HG03045 (cell line): ENCODE data around the gene ATP10B.
"Not testable (repeated sequence)": the region's sequence is repeated elsewhere in the genome, so short reads cannot be mapped to it uniquely, and the experiment has no call there.

Experiments used
- ATAC-seq: cut with Tn5 transposase; IDR thresholded peaks from one replicate; pipeline ENCODE4 v1.9.1; 2021; ENCODE audit warnings: mild to moderate bottlenecking, moderate library complexity; ENCODE audit not compliant: unreplicated experiment

Gene ATP10B

DNA sequence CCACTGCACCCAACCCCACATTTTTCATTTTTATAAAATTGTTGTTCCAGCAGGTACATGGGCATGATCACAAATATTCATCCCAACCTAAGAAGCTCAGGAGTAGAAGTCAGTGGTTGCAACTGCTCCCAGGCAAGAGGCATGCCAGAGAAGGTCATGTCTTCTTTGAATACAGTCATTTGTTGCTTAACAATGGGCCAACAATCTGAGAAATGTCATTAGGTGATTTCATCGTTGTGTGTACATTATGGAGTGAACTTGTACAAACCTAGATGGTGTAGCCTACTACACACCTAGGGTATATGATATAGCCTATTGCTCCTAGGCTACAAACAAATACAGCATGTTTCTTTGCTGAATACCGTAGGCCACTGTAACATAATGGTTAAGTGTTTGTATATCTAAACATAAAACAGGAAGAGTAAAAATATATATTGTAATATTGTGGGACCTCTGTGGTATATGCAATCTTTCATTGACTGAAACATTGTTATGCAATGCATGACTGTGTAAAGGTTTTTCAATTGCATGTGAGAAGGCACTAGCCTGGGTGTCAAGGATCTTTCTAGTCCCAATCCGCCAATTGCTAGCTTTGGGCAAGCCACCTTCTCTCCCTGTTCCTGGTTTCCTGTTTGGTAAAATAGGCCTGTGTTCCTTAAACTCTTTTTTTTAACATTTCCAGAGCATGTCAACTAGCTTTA is 27.6 kb downstream of the ATP10B start:
- no peak for ATAC-seq

DNA sequence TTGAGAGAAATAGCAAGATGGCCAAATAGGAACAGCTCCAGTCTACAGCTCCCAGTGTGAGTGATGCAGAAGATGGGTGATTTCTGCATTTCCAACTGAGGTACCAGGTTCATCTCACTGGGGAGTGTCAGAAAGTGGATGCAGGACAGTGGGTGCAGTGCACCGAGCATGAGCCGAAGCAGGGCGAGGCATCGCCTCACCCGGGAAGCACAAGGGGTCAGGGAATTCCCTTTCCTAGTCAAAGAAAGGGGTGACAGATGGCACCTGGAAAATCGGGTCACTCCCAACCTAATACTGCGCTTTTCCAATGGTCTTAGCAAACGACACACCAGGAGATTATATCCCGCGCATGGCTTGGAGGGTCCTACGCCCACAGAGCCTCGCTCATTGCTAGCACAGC is 39.0 kb downstream of the ATP10B start:
- not testable (repeated sequence) for ATAC-seq

DNA sequence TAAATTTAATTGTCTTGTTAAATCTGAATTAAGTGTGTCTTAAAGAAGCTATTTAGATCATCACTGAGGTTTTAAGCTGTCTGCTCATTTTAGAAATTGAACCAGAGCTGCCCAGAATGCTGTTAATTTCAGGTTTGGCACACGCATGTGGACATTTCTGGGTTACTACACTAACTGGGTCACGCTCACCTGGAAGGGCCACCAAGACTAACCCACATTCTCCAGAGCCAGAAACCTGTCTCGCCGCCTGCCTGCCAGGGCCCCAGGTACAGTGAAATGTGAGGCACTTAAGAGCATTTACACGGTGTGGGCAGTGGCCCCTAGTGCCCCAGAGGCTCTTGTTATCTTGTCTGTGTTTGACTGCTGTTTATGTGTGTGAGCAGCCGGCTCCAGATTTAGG is 46.6 kb downstream of the ATP10B start:
- no peak for ATAC-seq

DNA sequence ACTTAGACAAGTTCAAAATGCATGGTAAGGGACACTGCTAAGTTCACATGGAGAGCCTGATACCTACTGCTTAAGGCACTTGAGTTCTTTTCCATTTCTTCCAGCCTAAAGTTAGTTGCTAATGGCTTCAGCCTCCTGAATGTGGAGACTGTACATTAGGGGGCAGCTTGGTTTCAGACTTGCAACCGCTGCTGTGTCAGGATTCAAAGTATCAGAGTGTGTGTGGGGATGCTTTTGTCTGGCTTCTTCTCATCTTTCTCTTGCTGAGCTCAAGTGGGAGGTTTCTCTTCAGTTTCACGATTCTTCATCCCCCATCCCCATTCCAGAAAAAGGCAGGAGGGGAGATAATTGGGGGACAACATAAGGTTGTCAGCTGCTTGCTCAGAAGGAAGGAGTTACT is 49.4 kb downstream of the ATP10B start:
- ATAC-seq: no peak

DNA sequence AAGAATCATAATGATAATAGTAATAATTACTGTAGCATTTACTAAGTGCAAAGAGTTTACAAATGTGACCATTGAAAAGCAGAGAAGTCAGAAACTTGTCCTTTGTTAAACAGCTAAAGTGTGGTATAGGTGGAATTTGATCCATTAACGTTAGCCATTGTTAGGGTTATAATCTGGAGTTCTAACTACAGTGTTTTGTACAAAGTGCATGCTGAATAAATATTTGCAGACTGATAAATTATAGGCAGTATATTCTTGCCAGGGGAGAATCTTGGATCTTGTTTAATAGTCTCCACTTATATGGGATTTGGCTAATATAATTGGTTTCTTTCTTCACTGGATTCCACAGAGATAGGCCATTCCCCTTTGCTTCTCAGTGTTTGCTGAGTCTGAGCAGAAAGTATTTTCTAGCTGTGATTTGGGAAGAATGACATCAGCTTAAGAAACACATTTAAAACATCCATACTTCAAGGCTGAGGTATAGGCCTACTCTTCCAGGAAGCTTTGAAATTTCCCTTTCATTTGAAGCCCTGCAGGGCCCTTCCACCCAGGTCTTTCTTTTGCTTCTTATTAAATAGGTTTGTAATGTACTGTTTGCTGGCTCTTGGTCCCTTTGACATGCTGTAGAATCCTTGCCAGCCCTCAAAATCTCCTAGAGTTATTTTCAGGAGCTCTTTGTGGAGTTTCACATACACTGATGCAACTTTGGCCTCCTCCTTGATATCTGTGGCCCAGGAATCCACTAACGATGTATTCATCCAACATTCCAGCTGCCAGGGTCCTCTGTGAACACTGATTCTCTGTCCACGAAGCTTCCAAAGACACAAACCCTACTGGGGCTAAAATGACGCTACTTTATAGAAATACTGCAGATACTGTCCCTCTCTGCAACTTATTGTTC is 51.4 kb downstream of the ATP10B start:
- no peak for ATAC-seq

DNA sequence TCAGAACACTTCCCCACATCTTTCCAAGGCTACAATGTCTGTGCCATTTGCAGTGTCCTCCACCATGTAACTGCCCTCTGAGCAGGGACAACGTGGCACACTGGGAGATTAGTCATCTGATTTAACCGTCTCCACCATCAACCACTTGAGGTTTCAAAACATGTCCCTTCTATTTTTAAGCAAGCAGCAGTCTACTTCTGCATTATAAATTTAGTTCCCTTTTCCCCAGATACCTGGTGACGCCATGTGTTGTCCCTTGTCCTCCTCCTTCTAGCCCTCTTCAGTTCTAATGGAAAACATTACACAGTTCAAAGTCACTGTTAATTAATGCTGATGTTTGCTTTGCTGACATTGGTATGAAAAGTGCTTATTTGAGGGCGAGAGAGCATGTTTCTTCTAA is 52.8 kb downstream of the ATP10B start:
- no peak for ATAC-seq

DNA sequence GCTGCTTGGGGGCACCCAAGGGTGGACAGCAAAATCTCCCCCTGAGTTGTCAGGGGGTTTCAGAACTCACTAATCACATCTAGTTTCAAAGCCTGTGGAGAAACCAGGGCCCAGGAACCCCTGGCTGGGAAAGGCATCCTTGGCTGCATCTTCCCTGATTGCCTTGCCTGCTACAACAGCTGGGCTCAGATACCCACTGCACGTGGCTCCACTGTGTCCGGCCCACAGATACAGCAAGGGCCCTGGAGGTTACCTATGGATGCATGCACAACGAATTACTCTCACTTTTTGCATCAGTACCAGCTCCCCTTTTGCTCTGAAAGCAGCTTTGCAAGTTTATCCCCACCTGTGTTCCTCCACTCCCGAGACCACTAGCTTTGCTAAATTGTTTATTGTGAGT is 55.0 kb downstream of the ATP10B start:
- no peak for ATAC-seq

DNA sequence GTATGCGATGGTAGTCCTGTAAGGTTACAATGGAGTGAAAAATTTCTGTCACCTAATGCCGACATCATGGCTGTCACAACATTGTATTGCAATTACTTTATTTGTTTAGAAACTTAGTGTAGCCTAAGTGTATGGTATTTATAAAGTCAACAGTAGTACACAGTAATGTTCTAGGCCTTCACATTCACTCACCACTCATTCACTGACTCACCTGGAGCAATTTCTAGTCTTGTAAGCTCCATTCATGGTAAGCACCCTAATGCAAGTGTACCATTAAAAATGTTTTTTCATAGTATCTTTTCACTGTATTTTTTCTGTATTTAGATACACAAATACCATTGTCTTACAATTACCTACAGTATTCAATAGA is 58.5 kb downstream of the ATP10B start:
- ATAC-seq: no peak

DNA sequence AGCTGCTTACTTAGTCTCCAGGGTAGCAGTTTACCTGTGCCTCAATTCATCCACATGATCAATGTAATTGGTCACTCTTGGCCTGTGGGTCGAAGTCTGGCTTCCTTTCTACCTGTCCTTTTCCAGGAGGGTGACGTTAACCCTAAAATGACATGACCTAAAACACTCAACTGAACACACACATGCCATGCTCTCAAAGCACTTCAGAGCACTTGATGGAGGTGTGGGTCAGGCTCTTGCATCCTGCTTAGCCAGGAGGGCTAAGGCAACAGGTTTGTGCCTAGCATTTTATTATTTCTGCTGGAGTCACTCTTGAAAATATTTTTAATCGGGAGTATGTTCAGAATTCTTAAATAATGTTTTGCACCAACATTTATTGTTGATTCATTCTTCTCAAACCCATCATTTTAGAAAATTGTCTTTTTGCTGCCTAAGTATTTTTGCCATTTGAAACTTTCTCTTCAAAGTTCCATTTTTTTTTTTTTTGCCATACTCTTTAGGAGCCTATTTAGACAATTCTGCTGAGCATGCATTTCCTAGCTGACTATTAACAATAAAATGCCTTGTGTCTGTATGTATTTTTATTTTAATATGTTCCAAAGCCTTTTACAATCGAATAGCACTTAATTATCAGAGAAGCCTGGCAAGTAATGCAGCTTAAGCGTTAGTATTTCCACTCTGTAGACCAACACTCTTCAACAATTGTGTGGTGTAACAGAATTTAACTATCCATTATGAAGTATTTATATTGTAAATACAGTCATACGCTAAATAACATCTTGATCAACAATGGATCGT is 59.1 kb downstream of the ATP10B start:
- ATAC-seq: no peak

DNA sequence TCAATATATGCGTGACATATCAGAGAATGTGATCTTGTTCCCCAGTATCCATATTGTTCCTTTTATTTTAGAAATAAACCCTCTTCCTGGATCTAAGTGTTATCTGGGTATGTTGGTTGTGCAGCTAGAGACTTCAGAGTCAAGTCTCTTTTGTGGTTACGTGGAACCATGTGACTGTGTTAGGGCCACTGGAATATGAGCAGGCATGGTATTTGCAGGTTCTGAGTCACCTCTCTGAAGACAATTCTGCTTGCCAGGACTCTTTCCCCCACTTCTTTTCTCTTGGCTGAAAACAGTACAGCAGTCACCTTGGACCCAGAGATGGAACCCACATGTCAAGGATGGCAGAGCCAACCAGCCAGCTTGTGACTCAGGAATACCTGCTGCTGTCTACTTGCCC is 59.7 kb downstream of the ATP10B start:
- ATAC-seq: no peak

DNA sequence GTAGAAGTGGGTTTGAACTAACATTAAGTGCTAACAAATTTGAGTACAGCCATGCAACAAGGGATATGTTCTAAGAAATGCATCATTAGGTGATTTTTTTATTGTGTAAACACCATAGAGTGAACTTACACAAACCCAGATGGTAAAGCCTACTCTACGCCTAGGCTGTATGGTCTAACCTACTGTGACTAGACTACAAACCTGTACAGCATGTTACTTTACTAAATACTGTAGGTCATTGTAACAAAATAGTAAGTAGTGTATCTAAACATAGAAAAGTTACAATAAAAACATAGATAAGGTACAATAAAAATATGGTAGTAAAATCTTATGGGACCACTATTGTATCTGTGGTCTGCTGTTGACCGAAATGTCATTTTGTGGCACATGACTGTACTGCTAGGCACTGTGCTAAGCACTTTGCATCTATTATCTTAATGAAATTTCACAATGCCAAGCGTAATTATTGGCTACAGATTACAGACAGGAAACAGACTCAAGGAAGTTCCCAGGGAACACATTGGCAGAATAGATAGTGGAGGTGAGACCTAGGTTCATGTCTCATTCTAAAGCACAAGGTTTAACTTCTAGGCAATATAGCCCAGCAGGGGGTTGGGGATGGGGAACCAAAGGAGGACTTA is 62.7 kb downstream of the ATP10B start:
- no peak for ATAC-seq

DNA sequence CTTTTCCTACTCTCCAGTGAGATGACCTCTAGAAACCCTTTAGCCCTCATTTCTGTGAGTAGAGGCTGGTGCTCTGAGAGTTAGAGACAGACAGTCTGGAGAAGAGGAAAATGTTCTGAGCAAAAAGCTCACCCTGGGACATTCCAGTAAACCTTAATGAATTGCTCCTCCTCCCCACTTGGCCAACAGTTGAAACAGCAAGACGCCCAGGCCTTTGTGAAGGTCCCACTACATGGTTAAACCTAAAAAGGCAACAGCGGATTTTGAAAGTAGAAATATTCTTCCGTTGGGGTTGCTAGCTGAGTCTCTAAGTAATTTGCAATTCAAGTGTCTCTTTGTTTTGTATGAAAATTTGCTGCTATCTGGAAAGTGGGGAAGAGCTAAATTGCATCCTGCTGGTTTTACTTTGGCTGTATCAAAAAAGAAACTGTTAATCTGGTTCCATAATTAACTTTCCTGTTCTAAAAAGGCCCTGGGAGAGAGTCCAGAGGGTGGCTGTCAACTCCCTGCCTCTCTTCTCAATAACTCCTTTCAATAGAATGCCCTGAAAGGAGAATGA is 63.8 kb downstream of the ATP10B start:
- ATAC-seq: no peak

DNA sequence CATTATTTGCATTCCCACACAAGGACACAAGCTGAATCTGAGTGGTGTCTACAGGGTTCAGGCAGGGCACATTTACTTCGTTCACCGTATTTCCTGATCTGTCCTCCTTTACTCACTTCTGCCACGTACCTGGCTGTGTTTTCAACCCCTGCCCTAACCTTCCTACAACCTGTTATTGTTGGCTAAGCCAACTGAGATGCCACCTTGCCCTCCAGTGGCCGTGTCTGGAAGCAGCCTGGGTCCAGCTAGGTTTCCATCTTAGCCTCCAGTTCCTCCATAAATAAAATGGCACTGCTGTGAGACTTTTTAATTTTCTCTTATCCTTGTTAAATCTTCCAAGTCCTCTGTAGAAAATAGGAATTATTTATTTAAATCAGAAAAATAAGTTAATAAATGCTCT is 64.8 kb downstream of the ATP10B start:
- no peak for ATAC-seq

DNA sequence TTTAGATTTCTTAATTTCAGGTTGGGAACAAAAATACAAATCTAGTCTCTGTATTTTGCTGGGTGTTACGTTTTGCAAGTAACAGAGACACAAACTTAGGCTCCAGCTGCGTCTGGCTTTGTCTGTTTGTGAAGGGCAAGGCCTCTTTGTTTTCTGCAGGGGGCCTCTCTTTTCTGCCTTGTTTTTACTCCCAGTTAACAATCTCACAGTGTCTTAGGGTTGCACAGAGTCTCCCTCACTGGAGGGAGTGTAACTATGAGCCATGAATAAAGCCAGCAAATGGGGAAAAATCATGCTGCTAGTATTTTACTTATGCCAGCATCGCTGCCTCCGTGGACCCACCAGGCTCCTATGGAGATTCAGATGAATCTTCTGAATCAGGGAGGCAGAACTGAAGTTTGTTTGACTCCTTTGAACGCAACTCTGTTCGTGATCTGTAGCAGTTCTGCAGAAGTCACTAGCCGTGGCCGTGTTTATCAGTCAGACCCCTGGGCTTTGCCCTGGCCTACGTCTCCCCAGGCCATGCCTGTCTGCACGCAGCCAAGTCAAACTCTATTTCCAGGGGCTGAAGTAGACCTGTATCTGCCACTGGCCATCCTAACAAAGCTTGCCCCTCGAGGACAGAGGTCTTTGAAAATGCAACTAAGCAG is 77.2 kb downstream of the ATP10B start:
- no peak for ATAC-seq

DNA sequence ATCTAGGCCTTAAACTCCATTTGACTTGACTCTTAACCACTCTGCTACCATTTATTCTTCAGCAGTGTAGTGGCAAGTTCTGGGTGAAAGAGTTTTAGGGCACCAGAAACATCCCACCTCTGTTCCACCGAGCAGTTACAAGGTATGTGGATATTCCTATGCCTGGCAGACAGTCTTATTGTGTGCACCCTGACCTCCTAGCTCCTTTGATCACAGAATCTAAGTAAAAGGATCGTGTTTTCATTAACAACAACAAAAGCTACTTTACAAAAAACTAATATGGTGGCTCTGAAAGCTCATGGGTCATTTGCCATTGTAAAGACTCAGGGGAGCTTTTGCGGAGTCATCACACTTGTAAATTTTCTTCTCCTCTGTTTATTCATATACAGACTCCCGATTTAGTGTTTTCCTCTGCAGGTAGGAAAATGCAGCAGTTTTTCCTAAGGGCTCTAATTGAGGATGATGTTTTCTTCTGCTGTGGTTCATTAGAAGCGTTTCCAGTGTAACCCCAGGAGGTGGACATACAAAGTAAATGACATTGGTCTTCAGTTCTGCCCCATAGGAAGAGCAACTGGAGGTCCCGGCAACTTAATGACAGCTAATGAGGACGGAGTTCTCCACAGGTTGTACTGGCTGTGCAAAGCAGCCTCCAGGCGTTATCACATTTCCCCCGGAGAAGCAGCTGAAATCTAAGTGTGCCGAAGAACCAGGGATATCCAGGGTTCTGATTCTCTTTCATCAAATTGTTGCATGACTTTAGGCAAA is 78.2 kb downstream of the ATP10B start:
- no peak for ATAC-seq

DNA sequence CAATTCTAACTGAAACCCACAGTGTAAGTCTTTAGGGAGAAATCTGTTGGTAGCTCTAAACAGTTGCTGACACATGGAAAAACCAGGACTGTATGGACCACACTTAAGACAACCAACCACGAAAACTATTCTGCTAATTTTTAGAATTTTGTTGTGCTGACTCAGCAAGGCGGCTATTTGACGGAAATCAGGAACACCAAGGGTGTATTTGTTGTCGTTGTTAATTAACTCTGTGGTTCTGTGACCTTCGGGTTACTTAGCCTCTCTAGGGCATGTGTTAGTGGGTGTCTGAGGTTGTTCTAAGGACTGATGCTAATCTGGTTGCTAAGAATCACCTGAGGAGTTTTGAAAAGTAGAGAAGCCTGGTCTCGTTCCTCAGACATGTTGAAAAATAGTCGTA is 79.2 kb downstream of the ATP10B start:
- no peak for ATAC-seq

DNA sequence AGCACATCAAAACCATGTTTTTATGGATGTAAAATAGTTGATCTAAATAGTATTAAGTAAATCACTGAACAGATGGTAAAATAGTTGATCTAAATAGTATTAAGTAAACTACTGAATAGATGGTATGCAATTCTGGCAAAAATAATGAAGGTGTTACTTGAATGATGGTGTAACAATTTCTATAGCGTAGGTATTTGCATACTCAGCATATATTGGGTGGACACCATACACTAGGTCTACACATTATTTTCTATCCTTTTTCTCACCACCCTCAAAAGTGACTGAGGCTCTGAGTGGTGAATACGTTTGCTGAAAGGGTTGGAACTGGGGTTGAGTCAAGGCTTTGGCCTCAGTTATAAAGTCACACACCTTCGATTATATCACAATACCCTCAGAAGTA is 81.3 kb downstream of the ATP10B start:
- ATAC-seq: no peak

DNA sequence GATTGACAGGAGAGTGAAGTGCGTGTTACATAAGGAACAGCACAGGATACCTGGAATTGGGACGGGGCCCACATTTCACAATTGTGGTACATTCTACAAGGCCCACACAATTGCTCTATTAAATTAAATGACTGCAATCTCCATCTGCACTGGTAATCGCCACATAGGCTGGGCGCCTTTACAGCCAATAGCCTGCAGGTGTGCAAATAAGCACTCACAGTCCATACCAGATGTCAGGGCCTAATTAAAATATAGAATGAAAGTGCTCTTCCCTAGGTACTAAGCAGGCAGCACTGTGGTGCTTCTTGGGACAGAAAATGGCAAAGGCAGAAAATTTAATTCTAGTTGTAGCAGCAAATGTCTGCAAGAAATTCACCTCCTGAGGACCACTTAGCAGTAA is 82.7 kb downstream of the ATP10B start:
- ATAC-seq: no peak

DNA sequence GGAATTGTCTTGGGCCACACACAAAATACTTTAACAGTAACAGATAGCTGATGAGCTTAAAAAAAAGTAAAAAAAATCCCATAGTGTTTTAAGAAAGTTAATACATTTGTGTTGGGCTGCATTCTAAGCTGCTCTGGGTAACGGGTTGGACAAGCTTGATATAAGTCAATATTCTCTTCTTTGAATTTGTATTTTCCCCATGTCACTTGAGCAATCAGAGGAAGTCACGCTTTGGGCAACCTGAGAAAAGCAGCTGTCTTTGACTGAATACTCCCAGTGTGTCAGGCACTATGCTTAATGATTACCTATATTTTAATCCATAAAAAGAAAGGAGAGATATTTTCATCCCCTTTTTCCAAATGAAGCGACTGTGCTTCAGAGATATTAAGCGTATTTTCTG is 84.9 kb downstream of the ATP10B start:
- no peak for ATAC-seq

DNA sequence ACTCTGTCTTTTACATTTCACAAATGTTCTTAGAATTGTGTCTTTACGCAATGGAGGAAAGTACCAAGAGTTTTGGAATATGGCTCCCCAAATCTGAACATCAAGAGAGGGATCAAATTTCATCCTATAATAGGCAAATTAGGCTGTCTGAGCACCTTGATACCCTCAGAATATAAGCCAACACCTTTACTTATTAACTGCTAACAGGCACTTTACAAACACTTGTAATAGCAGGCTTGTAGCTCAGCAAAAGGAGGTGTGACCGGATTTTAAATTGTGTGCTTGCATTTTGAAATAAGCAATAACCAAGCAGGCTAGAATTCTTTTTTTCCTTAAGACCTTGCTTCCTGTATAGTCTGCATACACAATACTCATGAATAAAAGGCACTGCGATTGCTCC is 92.0 kb downstream of the ATP10B start:
- no peak for ATAC-seq
